NCI-H1092 treated with DMSO at 0.1 percent for 48 hours (cell line): ENCODE data around the gene CEP70.

Experiments
- DNase-seq: peaks from one replicate; lab custom pipeline; 2025; lab: John Stamatoyannopoulos, UW

Gene CEP70

DNA sequence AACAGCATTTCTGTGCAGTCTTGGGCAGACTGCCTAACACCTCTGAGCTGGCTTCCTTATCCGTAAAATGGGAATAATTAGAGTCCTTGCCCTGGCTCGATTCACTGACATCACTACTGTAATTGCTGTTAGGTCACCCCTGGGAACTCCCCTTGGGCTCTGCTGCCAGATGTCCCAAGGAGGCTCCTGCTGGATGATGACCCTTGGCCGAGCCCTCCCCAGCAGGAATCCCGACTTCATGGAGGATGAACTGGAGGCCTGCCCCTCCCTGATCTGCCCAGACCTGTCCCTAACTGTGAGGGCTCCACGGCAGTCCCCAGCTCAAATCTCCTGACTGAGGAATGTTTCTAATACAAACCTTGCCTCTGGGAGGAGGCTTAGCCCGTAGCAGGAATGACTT is 141.6 kb downstream of the CEP70 start:
- DNase-seq = no peak

DNA sequence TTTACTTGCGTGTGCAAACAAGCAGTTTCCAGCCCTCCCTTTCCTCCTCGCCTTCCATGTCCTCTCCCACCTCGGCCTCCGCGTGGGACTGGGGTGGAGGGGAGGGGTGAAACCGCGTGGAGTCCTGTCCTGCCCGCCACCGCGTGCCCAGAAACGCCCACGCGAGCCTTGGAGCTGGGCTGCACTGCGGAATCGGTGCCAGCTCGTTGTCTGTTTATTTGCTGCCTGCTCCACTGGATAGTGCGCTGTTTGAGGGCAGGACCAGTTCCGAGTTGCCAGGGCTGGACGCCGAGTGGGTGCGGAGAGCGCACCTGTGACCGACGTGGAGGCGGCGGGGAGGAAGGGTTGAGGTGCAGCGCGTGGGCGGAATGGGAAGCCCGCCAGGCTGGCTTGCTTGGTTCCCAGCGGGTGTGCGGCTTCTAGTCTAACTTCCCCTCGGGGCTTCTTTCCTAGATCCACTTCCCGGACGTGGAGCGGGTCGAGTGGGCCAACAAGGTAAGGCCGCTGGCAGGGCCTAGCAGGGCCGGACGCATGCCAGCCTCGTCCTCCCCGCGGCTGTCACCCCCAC is 142.4 kb downstream of the CEP70 start:
- DNase-seq = no peak

DNA sequence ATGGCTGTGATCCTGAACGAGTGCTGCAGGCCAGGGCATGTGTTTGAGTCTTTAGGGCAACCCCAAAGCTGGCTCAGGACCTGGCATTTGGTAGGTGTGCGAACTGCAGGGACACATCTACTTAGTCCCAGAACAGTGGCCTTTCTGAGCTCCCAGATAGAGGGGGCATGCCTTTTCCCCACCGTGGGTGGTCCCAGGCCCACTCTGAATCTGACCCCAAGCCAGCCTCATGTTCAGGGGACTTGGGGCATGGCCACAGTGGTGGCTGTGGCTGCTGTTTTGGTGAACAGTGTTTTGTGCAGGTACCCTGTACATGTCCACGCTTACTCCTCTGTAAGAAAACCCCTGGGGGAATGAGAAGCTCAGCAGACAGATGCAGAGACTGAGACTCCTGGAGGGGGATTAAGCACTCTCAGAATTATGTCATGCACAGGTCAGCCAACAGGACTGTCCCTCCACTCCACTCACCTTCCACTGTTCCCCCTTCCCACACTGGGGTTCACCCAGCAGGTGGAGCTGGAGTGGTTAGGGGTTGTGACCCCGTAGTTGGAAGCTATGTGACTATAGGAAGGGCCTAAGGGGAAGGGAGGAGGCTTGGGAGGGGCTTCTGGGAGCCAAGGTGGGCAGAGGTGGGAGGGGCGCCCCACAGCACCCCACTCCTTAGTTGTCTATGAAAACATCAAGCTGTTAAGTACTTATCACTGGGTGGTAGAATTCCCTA is 143.2 kb downstream of the CEP70 start:
- DNase-seq = no peak

GRCh38 chr3:138450181-138450580 is 143.9 kb downstream of the CEP70 start:
- no peak for DNase-seq

- DNase-seq = no peak
These were observed 144.6 kb downstream of the CEP70 start for GRCh38 chr3:138449490-138449889.

- DNase-seq = no peak
These were observed 145.4 kb downstream of the CEP70 start for GRCh38 chr3:138448631-138449030.

- no peak for DNase-seq
These were observed 148.4 kb downstream of the CEP70 start for GRCh38 chr3:138445654-138446053.

- no peak for DNase-seq
These were observed 148.8 kb downstream of the CEP70 start for GRCh38 chr3:138445236-138445635.
